ENCODE results near the gene SHOC1. TPM values are rescaled to one million over a fixed set of nuclear protein-coding genes. Genes with fewer than 3 reads are reported as not detected.

Gene SHOC1
- total RNA-seq (2022; extraction: Qiagen RNA extraction): 0.02 TPM in 1 of 5 replicates, not detected in the others

DNA sequence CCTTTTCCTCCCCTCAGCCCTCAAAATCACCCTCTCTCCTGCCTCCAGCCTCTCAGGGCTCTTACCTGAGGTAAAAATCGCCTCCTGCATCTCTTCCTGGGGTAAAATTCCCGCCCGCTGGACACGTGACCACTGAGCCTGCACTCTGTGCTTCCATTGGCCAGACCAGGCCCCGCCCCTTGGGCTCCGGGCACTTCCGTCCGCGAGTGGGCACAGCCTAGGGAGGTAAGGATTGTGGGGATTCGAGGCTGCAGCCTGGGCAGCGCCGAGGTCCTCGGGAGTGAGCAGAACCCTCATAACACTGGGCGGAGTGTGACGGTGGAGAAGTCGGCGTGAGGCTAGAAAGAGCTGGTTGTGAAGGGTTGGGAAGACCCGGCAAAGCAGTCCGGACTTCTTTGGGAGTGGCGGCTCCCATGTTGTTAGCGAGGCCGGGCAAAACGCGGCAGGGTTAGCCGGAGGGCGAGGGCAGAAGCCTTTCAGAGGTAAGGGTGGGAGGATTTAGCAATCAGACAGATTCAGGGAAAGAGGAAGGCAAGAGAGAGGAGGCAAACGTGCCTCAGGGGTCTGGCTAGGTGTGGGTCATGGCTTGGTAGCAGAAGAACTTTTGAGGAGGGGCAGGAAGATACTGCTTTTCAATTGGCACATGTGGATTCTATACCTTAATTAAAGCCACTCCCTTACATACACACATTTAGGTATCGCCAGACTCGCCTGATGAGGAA lies at the start of gene SHOC1:
SHOC1 (minus strand) TSS at position 103 of the 722 bp plus-strand sequence. CDS start 3,519 bp downstream, outside the sequence.

Other genes with a start within 250 kb of the SHOC1 start
- gene PTGR1, start 195.3 kb downstream of the SHOC1 start, total RNA-seq (2022; extraction: Qiagen RNA extraction): 306 to 351 TPM (median 337 TPM) in 5 replicates
- gene DNAJC25, start 163.6 kb downstream of the SHOC1 start, total RNA-seq (2022; extraction: Qiagen RNA extraction): 10.2 to 12.1 TPM (median 10.5 TPM) in 5 replicates
- 54.4 to 71.1 TPM (median 62.7 TPM) in 5 replicates for gene GNG10, start 133.3 kb downstream of the SHOC1 start, total RNA-seq (2022; extraction: Qiagen RNA extraction)
- gene UGCG, start 101.9 kb upstream of the SHOC1 start, total RNA-seq (2022; extraction: Qiagen RNA extraction): 22.7 to 25.5 TPM (median 23.9 TPM) in 5 replicates

Measured in A549 treated with Mapracorat at 1 μM for 4 hours (cell line).